Epidermal melanocyte (primary cell): ENCODE measurements around the gene SEC24C.
"Not testable (repeated sequence)": the region's sequence is repeated elsewhere in the genome, so short reads cannot be mapped to it uniquely, and the experiment has no call there.

Experiments
- DNase-seq: peaks from one replicate; pipeline ENCODE4 v3.0.0; 2011; ENCODE audit warnings: low spot score; ENCODE audit not compliant: insufficient read length

The SEC24C gene

GRCh38 chr10:73730153-73730906 lies 13.8 kb upstream of the SEC24C start:
- DNase-seq, result peak; percentile 59

GRCh38 chr10:73731588-73732375 lies 12.4 kb upstream of the SEC24C start:
- no peak for DNase-seq

GRCh38 chr10:73732426-73732825 lies 11.7 kb upstream of the SEC24C start:
- no peak for DNase-seq

- DNase-seq, result no peak
These were observed 11.1 kb upstream of the SEC24C start for GRCh38 chr10:73732931-73733623.

GRCh38 chr10:73734028-73734720 lies 10.0 kb upstream of the SEC24C start:
- DNase-seq, result no peak

- DNase-seq, result no peak
These were observed 9.3 kb upstream of the SEC24C start for GRCh38 chr10:73734796-73735305.

- DNase-seq, result not testable (repeated sequence)
These were observed 3.5 kb upstream of the SEC24C start for GRCh38 chr10:73740501-73741254.

- DNase-seq, result no peak
These were observed 1.8 kb upstream of the SEC24C start for GRCh38 chr10:73742454-73742734.

- no peak for DNase-seq
These were observed 756 bp upstream of the SEC24C start for GRCh38 chr10:73743327-73743904.

- peak; percentile 64 for DNase-seq
These were observed 448 bp downstream of the SEC24C start for GRCh38 chr10:73744664-73744975.

- no peak for DNase-seq
These were observed 2.5 kb downstream of the SEC24C start for GRCh38 chr10:73746721-73747120.

GRCh38 chr10:73750819-73751218 lies 6.6 kb downstream of the SEC24C start:
- no peak for DNase-seq

- DNase-seq, result no peak
These were observed 12.0 kb downstream of the SEC24C start for GRCh38 chr10:73756183-73756582.

GRCh38 chr10:73758704-73759511 lies 14.7 kb downstream of the SEC24C start:
- no peak for DNase-seq

- no peak for DNase-seq
These were observed 15.4 kb downstream of the SEC24C start for GRCh38 chr10:73759512-73760115.

GRCh38 chr10:73761781-73762180 lies 17.6 kb downstream of the SEC24C start:
- no peak for DNase-seq

- DNase-seq, result no peak
These were observed 18.7 kb downstream of the SEC24C start for GRCh38 chr10:73762915-73763314.

GRCh38 chr10:73763343-73763742 lies 19.2 kb downstream of the SEC24C start:
- DNase-seq, result no peak

- DNase-seq, result no peak
These were observed 20.9 kb downstream of the SEC24C start for GRCh38 chr10:73765066-73765465.
